HepG2 (cell line): Measurements from ENCODE around the gene ALDH18A1. TPM values are rescaled to one million over a fixed set of nuclear protein-coding genes. Genes with fewer than 3 reads are reported as not detected.

Experiments used
- GATAD2A ChIP-seq: IDR thresholded peaks from 2 replicates; pipeline ENCODE4 v1.6.1; 2016
- HMGXB4 ChIP-seq, 2 experiments: sonication (generic) in 1 of 2; formaldehyde crosslinking in 1 of 2; IDR thresholded peaks; 2 replicates each; pipeline versions ENCODE4 v1.4.0 to v1.6.1; 2018 to 2020; ENCODE audit warnings: missing genetic modification reagents in 2 of 2, borderline replicate concordance in 1 of 2, low read depth in 1 of 2, mild to moderate bottlenecking in 1 of 2, missing biosample characterization in 1 of 2
- IRF2 ChIP-seq: IDR thresholded peaks from 2 replicates; pipeline ENCODE4 v1.6.1; 2018; ENCODE audit warnings: missing genetic modification reagents, missing compliant biosample characterization
- STAG1 ChIP-seq: sonication (generic); formaldehyde crosslinking; IDR thresholded peaks from 2 replicates; pipeline ENCODE4 v1.4.0; 2020; ENCODE audit warnings: missing genetic modification reagents
- ZBTB38 ChIP-seq: sonication (generic); formaldehyde crosslinking; IDR thresholded peaks from 2 replicates; pipeline ENCODE4 v1.5.1; 2020; ENCODE audit warnings: mild to moderate bottlenecking, missing genetic modification reagents
- ZGPAT ChIP-seq: IDR thresholded peaks from 2 replicates; pipeline ENCODE4 v1.6.1; 2016; ENCODE audit warnings: mild to moderate bottlenecking
- ZNF121 ChIP-seq: sonication (generic); formaldehyde crosslinking; IDR thresholded peaks from 2 replicates; pipeline ENCODE4 v1.5.0; 2020; ENCODE audit warnings: mild to moderate bottlenecking, missing genetic modification reagents
- ZNF234 ChIP-seq: sonication (generic); formaldehyde crosslinking; conservative IDR thresholded peaks from 2 replicates; pipeline ENCODE4 v1.5.1; 2020; ENCODE audit warnings: mild to moderate bottlenecking, missing genetic modification reagents
- ZNF614 ChIP-seq: IDR thresholded peaks from 2 replicates; pipeline ENCODE4 v1.6.1; 2018; ENCODE audit warnings: missing biosample characterization, missing genetic modification reagents, inconsistent platforms, borderline replicate concordance
- ZNF772 ChIP-seq: sonication (generic); formaldehyde crosslinking; IDR thresholded peaks from 2 replicates; pipeline ENCODE4 v1.5.0; 2020; ENCODE audit warnings: mild to moderate bottlenecking, missing genetic modification reagents
- polyA plus RNA-seq, 8 experiments: library from polyadenylated mRNA; depleted of rRNA in 3 of 8; stranded (reverse) in 7 of 8; unstranded in 1 of 8; fragments of >200 nt; fragmentation: Illumina TruSeq in 4 of 8; extraction: Trizol in 4 of 8; gene quantifications; 2 replicates each; pipeline versions ENCODE4 v1.2.1 to v1.2.3, GENCODE V29; 2011 to 2016; ENCODE audit warnings: low read depth in 4 of 8, missing spikeins in 1 of 8, mixed read lengths in 1 of 8; ENCODE audit not compliant: insufficient read depth in 1 of 8
- total RNA-seq, 5 experiments: library from RNA; depleted of rRNA; stranded (reverse); fragments of >200 nt; fragmentation: Illumina TruSeq; extraction: Trizol; gene quantifications; 2 replicates each; pipeline ENCODE4 v1.2.3, GENCODE V29; 2016; ENCODE audit warnings: low read depth in 1 of 5
- TF ChIP-seq, protein P1 (sequence below): sonication (generic); formaldehyde crosslinking; IDR thresholded peaks from 2 replicates; pipeline ENCODE4 v1.4.0; 2020; ENCODE audit warnings: mild to moderate bottlenecking, missing genetic modification reagents
- TF ChIP-seq, protein P2 (sequence below): sonication (generic); formaldehyde crosslinking; IDR thresholded peaks from 2 replicates; pipeline ENCODE4 v1.4.0; 2020; ENCODE audit warnings: mild to moderate bottlenecking, missing genetic modification reagents
- TF ChIP-seq, protein P3 (sequence below): IDR thresholded peaks from 2 replicates; pipeline ENCODE4 v1.6.1; 2018; ENCODE audit warnings: missing genetic modification reagents
- TF ChIP-seq, protein P4 (sequence below): sonication (generic); formaldehyde crosslinking; IDR thresholded peaks from 2 replicates; pipeline ENCODE4 v1.4.0; 2020; ENCODE audit warnings: mild to moderate bottlenecking, missing genetic modification reagents
- TF ChIP-seq, protein P5 (sequence below): IDR thresholded peaks from 2 replicates; pipeline ENCODE4 v1.6.1; 2016; ENCODE audit warnings: missing genetic modification reagents, missing compliant biosample characterization

The ALDH18A1 gene
- total and polyA plus RNA-seq, 2 of the 13 experiments (the other 11 are each of a cell fraction or from before 2014, with no cell fraction given) = 180 to 263 TPM

GRCh38 chr10:95601116-95601719 lies 55.3 kb downstream of the ALDH18A1 start (continued):
- TF ChIP-seq, protein P1, sequence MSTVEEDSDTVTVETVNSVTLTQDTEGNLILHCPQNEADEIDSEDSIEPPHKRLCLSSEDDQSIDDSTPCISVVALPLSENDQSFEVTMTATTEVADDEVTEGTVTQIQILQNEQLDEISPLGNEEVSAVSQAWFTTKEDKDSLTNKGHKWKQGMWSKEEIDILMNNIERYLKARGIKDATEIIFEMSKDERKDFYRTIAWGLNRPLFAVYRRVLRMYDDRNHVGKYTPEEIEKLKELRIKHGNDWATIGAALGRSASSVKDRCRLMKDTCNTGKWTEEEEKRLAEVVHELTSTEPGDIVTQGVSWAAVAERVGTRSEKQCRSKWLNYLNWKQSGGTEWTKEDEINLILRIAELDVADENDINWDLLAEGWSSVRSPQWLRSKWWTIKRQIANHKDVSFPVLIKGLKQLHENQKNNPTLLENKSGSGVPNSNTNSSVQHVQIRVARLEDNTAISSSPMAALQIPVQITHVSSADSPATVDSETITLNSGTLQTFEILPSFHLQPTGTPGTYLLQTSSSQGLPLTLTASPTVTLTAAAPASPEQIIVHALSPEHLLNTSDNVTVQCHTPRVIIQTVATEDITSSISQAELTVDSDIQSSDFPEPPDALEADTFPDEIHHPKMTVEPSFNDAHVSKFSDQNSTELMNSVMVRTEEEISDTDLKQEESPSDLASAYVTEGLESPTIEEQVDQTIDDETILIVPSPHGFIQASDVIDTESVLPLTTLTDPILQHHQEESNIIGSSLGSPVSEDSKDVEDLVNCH (CRISPR knock-in tag) = no peak
- peak; percentile 99 for TF ChIP-seq STAG1
- TF ChIP-seq, protein P2, sequence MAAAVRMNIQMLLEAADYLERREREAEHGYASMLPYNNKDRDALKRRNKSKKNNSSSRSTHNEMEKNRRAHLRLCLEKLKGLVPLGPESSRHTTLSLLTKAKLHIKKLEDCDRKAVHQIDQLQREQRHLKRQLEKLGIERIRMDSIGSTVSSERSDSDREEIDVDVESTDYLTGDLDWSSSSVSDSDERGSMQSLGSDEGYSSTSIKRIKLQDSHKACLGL = no peak
- TF ChIP-seq, protein P3, sequence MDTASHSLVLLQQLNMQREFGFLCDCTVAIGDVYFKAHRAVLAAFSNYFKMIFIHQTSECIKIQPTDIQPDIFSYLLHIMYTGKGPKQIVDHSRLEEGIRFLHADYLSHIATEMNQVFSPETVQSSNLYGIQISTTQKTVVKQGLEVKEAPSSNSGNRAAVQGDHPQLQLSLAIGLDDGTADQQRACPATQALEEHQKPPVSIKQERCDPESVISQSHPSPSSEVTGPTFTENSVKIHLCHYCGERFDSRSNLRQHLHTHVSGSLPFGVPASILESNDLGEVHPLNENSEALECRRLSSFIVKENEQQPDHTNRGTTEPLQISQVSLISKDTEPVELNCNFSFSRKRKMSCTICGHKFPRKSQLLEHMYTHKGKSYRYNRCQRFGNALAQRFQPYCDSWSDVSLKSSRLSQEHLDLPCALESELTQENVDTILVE = 0 out of 2 replicates have a peak, but pooled peaks have one; percentile 36
- 0 out of 2 replicates have a peak, but pooled peaks have one; percentile 63 for TF ChIP-seq ZNF614 (CRISPR knock-in tag)
- 0 out of 2 replicates have a peak, but pooled peaks have one; percentile 40 for TF ChIP-seq ZBTB38 (CRISPR knock-in tag)
- TF ChIP-seq IRF2 = peak; percentile 73; the same call in 1 of the 2 replicates
- no peak for TF ChIP-seq ZNF234 (CRISPR knock-in tag)
- peak; percentile 57; the same call in 1 of the 2 replicates for TF ChIP-seq GATAD2A (CRISPR knock-in tag)
- peak; percentile 65; the same call in 1 of the 2 replicates for TF ChIP-seq ZNF772 (CRISPR knock-in tag)
- 0 out of 2 replicates have a peak, but pooled peaks have one; percentile 30 for TF ChIP-seq ZGPAT (CRISPR knock-in tag)
- peak in 1 of 2 experiments; percentile 68; a peak in 2 of 4 replicates for TF ChIP-seq HMGXB4 (CRISPR knock-in tag; IDR thresholded peaks at IDR 0.05; ENCODE audit: borderline replicate concordance in 1 of 2, low read depth in 1 of 2)
- TF ChIP-seq, protein P4, sequence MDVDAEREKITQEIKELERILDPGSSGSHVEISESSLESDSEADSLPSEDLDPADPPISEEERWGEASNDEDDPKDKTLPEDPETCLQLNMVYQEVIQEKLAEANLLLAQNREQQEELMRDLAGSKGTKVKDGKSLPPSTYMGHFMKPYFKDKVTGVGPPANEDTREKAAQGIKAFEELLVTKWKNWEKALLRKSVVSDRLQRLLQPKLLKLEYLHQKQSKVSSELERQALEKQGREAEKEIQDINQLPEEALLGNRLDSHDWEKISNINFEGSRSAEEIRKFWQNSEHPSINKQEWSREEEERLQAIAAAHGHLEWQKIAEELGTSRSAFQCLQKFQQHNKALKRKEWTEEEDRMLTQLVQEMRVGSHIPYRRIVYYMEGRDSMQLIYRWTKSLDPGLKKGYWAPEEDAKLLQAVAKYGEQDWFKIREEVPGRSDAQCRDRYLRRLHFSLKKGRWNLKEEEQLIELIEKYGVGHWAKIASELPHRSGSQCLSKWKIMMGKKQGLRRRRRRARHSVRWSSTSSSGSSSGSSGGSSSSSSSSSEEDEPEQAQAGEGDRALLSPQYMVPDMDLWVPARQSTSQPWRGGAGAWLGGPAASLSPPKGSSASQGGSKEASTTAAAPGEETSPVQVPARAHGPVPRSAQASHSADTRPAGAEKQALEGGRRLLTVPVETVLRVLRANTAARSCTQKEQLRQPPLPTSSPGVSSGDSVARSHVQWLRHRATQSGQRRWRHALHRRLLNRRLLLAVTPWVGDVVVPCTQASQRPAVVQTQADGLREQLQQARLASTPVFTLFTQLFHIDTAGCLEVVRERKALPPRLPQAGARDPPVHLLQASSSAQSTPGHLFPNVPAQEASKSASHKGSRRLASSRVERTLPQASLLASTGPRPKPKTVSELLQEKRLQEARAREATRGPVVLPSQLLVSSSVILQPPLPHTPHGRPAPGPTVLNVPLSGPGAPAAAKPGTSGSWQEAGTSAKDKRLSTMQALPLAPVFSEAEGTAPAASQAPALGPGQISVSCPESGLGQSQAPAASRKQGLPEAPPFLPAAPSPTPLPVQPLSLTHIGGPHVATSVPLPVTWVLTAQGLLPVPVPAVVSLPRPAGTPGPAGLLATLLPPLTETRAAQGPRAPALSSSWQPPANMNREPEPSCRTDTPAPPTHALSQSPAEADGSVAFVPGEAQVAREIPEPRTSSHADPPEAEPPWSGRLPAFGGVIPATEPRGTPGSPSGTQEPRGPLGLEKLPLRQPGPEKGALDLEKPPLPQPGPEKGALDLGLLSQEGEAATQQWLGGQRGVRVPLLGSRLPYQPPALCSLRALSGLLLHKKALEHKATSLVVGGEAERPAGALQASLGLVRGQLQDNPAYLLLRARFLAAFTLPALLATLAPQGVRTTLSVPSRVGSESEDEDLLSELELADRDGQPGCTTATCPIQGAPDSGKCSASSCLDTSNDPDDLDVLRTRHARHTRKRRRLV (CRISPR knock-in tag) = no peak
- TF ChIP-seq, protein P5, sequence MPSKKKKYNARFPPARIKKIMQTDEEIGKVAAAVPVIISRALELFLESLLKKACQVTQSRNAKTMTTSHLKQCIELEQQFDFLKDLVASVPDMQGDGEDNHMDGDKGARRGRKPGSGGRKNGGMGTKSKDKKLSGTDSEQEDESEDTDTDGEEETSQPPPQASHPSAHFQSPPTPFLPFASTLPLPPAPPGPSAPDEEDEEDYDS (CRISPR knock-in tag) = peak; percentile 42; the same call in 1 of the 2 replicates
- TF ChIP-seq ZNF121 (CRISPR knock-in tag) = no peak
